ENCODE data around the gene DDX17.

- no peak for TF ChIP-seq FOXA1 (IDR thresholded peaks at IDR 0.05)
- no peak for TF ChIP-seq FOXK2 (IDR thresholded peaks at IDR 0.05)
- no peak for TF ChIP-seq SP1 (IDR thresholded peaks at IDR 0.05)
These were observed 48.2 kb upstream of the DDX17 start for GRCh38 chr22:38554281-38554680.

Data from HEK293T (cell line).